Heart left ventricle (tissue), 16 donors: ENCODE data around the gene GLB1L2. TPM values are rescaled to one million over a fixed set of nuclear protein-coding genes. Genes with fewer than 3 reads are reported as not detected.

Source experiments
- ATAC-seq, 4 donors: fragments of 200-7000 bp; cut with Tn5 transposase; one replicate each; pipeline ENCODE4 v1.9.1; 2020 to 2022; ENCODE audit warnings: moderate library complexity in 4 of 4, mild to moderate bottlenecking in 3 of 4, moderate number of reproducible peaks in 1 of 4
- DNase-seq, 5 donors: peaks; one replicate each; pipeline ENCODE4 v3.0.0-alpha.2; 2020
- H3K27ac ChIP-seq, 12 donors: fragments of 200-600 bp; sonication (generic) in 4 of 12; one replicate each; pipeline versions ENCODE4 v1.5.0 to v1.8.0; 2016 to 2022; ENCODE audit warnings: mild to moderate bottlenecking in 2 of 12
- H3K27me3 ChIP-seq, 9 donors: fragments of 200-600 bp; sonication (generic) in 2 of 9; one replicate each; pipeline versions ENCODE4 v1.5.1 to v1.8.0; 2016 to 2022; ENCODE audit warnings: mild to moderate bottlenecking in 3 of 9
- H3K36me3 ChIP-seq, 9 donors: fragments of 200-600 bp; sonication (generic) in 2 of 9; one replicate each; pipeline versions ENCODE4 v1.5.0 to v1.8.0; 2018 to 2022; ENCODE audit warnings: mild to moderate bottlenecking in 2 of 9
- H3K4me1 ChIP-seq, 12 donors: fragments of 200-600 bp; sonication (generic) in 4 of 12; one replicate each; pipeline versions ENCODE4 v1.5.0 to v1.8.0; 2016 to 2022; ENCODE audit warnings: mild to moderate bottlenecking in 3 of 12
- H3K4me3 ChIP-seq, 12 donors: fragments of 200-600 bp; sonication (generic) in 4 of 12; one replicate each; pipeline versions ENCODE4 v1.5.0 to v1.8.0; 2017 to 2022; ENCODE audit warnings: mild to moderate bottlenecking in 9 of 12, moderate library complexity in 4 of 12
- H3K9me3 ChIP-seq, 12 donors: fragments of 200-600 bp; sonication (generic) in 4 of 12; one replicate each; pipeline versions ENCODE4 v1.5.0 to v1.8.0; 2016 to 2022; ENCODE audit warnings: mild to moderate bottlenecking in 1 of 12
- CTCF ChIP-seq, 12 donors: fragments of 200-600 bp; sonication (generic) in 4 of 12; IDR thresholded peaks; one replicate each; pipeline versions ENCODE4 v1.5.0 to v1.8.0; 2018 to 2022; ENCODE audit warnings: antibody characterized with exemption in 12 of 12, mild to moderate bottlenecking in 5 of 12
- POLR2A ChIP-seq, 2 donors: fragments of 450-650 bp; IDR thresholded peaks; one replicate each; pipeline ENCODE4 v1.6.1; 2017; ENCODE audit warnings: antibody characterized with exemption in 2 of 2, mild to moderate bottlenecking in 2 of 2, moderate library complexity in 2 of 2
- WGBS, 4 donors: extraction: QIAGEN DNeasy Blood & Tissue Kit in 2 of 4; methylation state at CpG; one replicate each; pipeline versions ENCODE4 v1.1.5 to v1.1.7; 2013 to 2018; 5-methylcytosine and 5-hydroxymethylcytosine counted together
- intact Hi-C, 10 donors: fragments of 100-400 bp; cut with DNase I; formaldehyde crosslinking; loops; one replicate each; pipeline versions ENCODE4 v1.11.1 to v1.14.2; 2022
- polyA plus RNA-seq, 2 donors: library from polyadenylated mRNA; stranded (reverse); fragments of 200-250 nt; gene quantifications; one replicate each; pipeline ENCODE4 v1.2.3, GENCODE V29; 2013
- total RNA-seq, 9 donors: library from RNA; depleted of rRNA in 2 of 9; stranded (reverse); fragments of >200 nt in 2 of 9; fragmentation: NEBNext Ultra II Directional in 3 of 9; extraction: Animal tissue kit (Norgen Biotek cat#: 25700) in 3 of 9; gene quantifications; one replicate each; pipeline versions ENCODE4 v1.1.0 to v1.2.4, GENCODE V29; 2016 to 2023
- donor health status: ischemic (EF 13 %, LVEDD 7.1; RV severe dilation, severe dysfunction).
- donor health status: healthy with polysubstance abuse.
- donor health status: DM: no; HTN: yes; CAD: no.
- donor health status: DM: no; HTN: no; CAD: no.
- donor health status: ischemic (EF 25% LVEDD 6.9; RV normal size, moderate dysfunction).
- donor health status: ischemic (EF 25% LVEDD 5.7; RV mildly dilated, moderate dysfunction).
- donor health status: healthy.
- donor health status: DM: yes; HTN: yes; CAD: no.
- donor health status: ischemic (EF 35%, LVEDD 5.7; RV mildly dilated, moderate dysfunction).
- donor health status: nonischemic (EF 11% LVEDD 7.7; RV severe dilation, severe dysfunction).
- donor health status: DM: yes; HTN: yes; CAD: no.
- donor health status: PGD.
- donor health status: ischemic (EF 29% LVEDD 5.4; RV normal size, mild dysfunction).
- donor health status: nonischemic (EF 23%, LVEDD 6.1; RV moderate dilation, normal function).

The GLB1L2 gene
- total and polyA plus RNA-seq, 11 donors = 0.15 to 1.3 (median 0.37) TPM; not detected in 2

- WGBS, 4 donors = 76 to 85% (median 80%) methylated on average over 9 to 10 of the region's 10 CpGs
- peaks cover 0 to 32% (median 4%) of the 10 kb centered on the region in 9 donors for H3K27me3 ChIP-seq
- no peak for TF ChIP-seq CTCF (IDR thresholded peaks at IDR 0.05)
- ATAC-seq (no peak), DNase-seq (peak in 1 of 5 donors; percentile 23)
- H3K27ac ChIP-seq = no peak overlapping the region
- H3K9me3 ChIP-seq = no peaks in the 10 kb centered on the region
- intact Hi-C loops = no loop called here
- no peaks in the 10 kb centered on the region for H3K36me3 ChIP-seq
- no peaks in the 10 kb centered on the region for H3K4me1 ChIP-seq
- no peak overlapping the region for H3K4me3 ChIP-seq
Observed at GRCh38 chr11:134394311-134394710, 62.5 kb downstream of the GLB1L2 start.

DNA sequence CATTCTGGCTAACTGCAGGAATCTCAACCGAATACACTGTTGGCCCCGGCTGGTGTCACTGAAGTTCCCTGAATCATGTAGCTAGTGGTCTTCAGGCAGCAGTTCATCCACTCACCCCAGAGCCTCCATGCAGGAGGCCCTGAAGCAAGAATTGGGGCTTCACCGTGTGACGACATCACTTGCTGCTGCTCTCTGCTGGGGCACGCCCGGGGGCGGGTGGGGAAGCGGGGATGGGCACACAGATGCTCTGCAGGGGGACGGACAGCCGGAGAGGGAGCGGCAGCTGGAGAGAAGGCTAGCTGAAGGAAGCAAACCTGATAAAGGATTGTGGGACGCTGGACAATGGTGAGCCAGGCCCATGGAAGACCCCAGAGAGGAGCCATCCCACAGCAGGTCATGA lies 63.2 kb downstream of the GLB1L2 start:
- no peaks in the 10 kb centered on the region for H3K4me1 ChIP-seq
- no peak overlapping the region for H3K4me3 ChIP-seq
- no peaks in the 10 kb centered on the region for H3K36me3 ChIP-seq
- intact Hi-C loops = no loop called here
- 64 to 86% (median 83%) methylated on average over 12 of the region's 12 CpGs for WGBS, 4 donors
- no peak for ATAC-seq
- H3K9me3 ChIP-seq = no peaks in the 10 kb centered on the region
- no peak overlapping the region for H3K27ac ChIP-seq
- TF ChIP-seq POLR2A (IDR thresholded peaks at IDR 0.05) = no peak
- TF ChIP-seq CTCF (IDR thresholded peaks at IDR 0.05) = no peak
- H3K27me3 ChIP-seq = peaks cover 0 to 26% (median 0%) of the 10 kb centered on the region in 9 donors
- no peak for DNase-seq

DNA sequence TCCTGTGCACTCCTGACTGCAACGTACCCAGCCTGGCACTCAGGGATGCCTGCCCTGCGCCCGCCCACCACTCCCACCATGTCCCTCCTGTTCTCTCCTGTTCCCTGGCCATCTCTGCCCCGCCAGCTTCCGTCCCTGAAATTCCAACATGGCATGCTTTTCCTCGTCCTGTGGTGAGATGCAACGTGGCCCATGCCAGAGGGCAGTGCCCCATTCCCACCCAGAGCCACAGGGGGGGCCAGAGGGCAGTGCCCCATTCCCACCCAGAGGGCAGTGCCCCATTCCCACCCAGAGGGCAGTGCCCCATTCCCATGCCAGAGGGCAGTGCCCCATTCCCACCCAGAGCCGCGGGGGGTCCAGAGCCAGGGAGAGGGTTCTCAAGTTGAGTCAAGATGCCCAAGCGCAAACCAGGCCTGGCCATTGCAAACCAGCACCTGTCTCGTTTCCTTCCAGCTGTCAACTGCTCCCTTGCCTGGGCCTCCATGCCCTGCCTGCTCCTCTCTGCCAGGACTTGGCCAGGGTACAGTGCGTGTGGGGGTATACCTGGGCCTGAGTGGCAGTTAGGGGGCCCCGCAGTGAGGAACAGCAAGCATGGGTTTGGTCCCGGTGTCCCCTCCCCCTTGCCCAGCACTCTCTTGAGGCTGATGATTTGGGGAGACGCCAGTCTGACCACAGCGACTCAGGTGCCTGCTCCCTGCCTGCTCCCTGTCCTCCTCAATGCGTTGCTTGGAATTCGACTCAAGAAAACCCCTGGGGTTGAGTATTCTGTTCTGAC lies 65.7 kb downstream of the GLB1L2 start:
- H3K36me3 ChIP-seq = no peaks in the 10 kb centered on the region
- H3K27me3 ChIP-seq = peaks cover 0 to 31% (median 0%) of the 10 kb centered on the region in 9 donors
- TF ChIP-seq CTCF (IDR thresholded peaks at IDR 0.05) (no peak), POLR2A (IDR thresholded peaks at IDR 0.05) (no peak)
- no peak for DNase-seq
- ATAC-seq = no peak
- H3K27ac ChIP-seq = no peak overlapping the region
- intact Hi-C loops = no loop called here
- no peaks in the 10 kb centered on the region for H3K4me1 ChIP-seq
- peaks cover 0 to 3% (median 0%) of the 10 kb centered on the region in 12 donors for H3K9me3 ChIP-seq
- H3K4me3 ChIP-seq = no peak overlapping the region
- WGBS, 4 donors = 81 to 83% (median 82%) methylated on average over 18 of the region's 18 CpGs

DNA sequence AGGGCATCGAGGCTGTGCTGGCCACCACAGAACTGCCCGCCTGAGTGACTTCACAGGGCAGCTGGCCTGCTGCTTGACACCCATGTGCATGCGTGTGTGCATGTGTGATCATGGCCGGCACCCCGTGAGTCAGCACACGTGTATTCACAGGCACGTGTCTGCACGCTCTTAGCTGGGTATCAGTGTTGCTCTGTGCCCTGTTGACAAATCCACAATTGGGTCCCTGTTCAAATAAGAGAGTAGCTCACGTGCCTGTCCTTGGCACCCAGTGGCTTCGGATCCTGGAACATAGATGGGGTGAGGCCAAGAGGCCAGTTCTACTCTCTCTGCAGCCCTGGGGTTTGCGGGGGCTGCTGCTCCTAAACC lies 66.3 kb downstream of the GLB1L2 start:
- Histone ChIP-seq H3K27ac (no peak overlapping the region), H3K9me3 (peaks cover 0 to 3% (median 0%) of the 10 kb centered on the region in 12 donors), H3K4me3 (no peak overlapping the region), H3K4me1 (no peaks in the 10 kb centered on the region), H3K36me3 (no peaks in the 10 kb centered on the region), H3K27me3 (peaks cover 0 to 31% (median 0%) of the 10 kb centered on the region in 9 donors)
- WGBS, 4 donors = 78 to 86% (median 82%) methylated on average over 8 to 11 of the region's 11 CpGs
- ATAC-seq (no peak), DNase-seq (no peak)
- TF ChIP-seq CTCF (IDR thresholded peaks at IDR 0.05) (no peak), POLR2A (IDR thresholded peaks at IDR 0.05) (no peak)
- intact Hi-C loops = no loop called here
